OCI-LY3 (cell line): ENCODE measurements around the gene ARHGEF16.

Experiments
- H2AFZ ChIP-seq: fragments of 200-600, 300-600 bp; shearing (Covaris generic); 2 replicates; pipeline ENCODE4 v1.6.0; 2014; ENCODE audit warnings: antibody characterized with exemption, low read depth, low read length
- H3K27ac ChIP-seq: fragments of 200-600, 300-600 bp; sonication (generic); 2 replicates; pipeline ENCODE4 v1.5.1; 2014; ENCODE audit warnings: mild to moderate bottlenecking, low read length, moderate library complexity, mixed read lengths
- H3K27me3 ChIP-seq: fragments of 200-600, 300-600 bp; sonication (generic); 2 replicates; pipeline ENCODE4 v1.6.1; 2014; ENCODE audit warnings: low read depth, low read length, mixed read lengths
- H3K36me3 ChIP-seq: fragments of 200-600, 300-600 bp; sonication (generic); replicated peaks from 2 replicates; pipeline ENCODE3; 2014; ENCODE audit warnings: low read depth, low read length, mixed read lengths
- H3K4me1 ChIP-seq: fragments of 300-600, 200-600 bp; sonication (generic); 2 replicates; pipeline ENCODE4 v1.6.1; 2014; ENCODE audit warnings: low read length, mixed read lengths
- H3K4me2 ChIP-seq: fragments of 200-600, 300-600 bp; sonication (generic); 2 replicates; pipeline ENCODE4 v1.6.1; 2014; ENCODE audit warnings: low read length, mixed read lengths
- H3K4me3 ChIP-seq: fragments of 300-600, 200-600 bp; sonication (generic); 2 replicates; pipeline ENCODE4 v1.5.1; 2014; ENCODE audit warnings: antibody characterized with exemption, mild to moderate bottlenecking, low read length, moderate library complexity
- H3K79me2 ChIP-seq: fragments of 300-600, 200-600 bp; shearing (Covaris generic); 2 replicates; pipeline ENCODE4 v1.6.1; 2014; ENCODE audit warnings: mild to moderate bottlenecking, low read length, mixed read lengths
- H3K9ac ChIP-seq: fragments of 300-600, 200-600 bp; shearing (Covaris generic); 2 replicates; pipeline ENCODE4 v1.6.0; 2014; ENCODE audit warnings: mild to moderate bottlenecking, low read length, moderate library complexity
- H3K9me3 ChIP-seq: fragments of 200-600, 300-600 bp; shearing (Covaris generic); 2 replicates; pipeline ENCODE4 v1.6.1; 2014; ENCODE audit warnings: low read length, mixed read lengths; ENCODE audit not compliant: insufficient read depth
- H4K20me1 ChIP-seq: fragments of 200-600, 300-600 bp; sonication (generic); 2 replicates; pipeline ENCODE4 v1.6.1; 2016; ENCODE audit warnings: low read length, mixed read lengths; ENCODE audit not compliant: insufficient read depth
- CTCF ChIP-seq: fragments of 200-600, 300-600 bp; sonication (generic); IDR thresholded peaks from 2 replicates; pipeline ENCODE4 v1.5.1; 2014; ENCODE audit warnings: antibody characterized with exemption, low read length, low read depth
- EZH2phosphoT487 ChIP-seq: fragments of 200-600 bp; shearing (Covaris generic); IDR thresholded peaks from 2 replicates; pipeline ENCODE4 v1.6.1; 2018; ENCODE audit warnings: antibody characterized with exemption, mixed run types, low read depth

Gene ARHGEF16

GRCh38 chr1:3460672-3461131, 6.2 kb downstream of the ARHGEF16 start:
- no peak overlapping the region for H2AFZ ChIP-seq
- no peaks in the 10 kb centered on the region for H3K4me1 ChIP-seq
- H3K4me2 ChIP-seq = no peak overlapping the region
- H3K4me3 ChIP-seq = no peak overlapping the region
- no peak overlapping the region for H3K9ac ChIP-seq
- H3K79me2 ChIP-seq = no peaks in the 10 kb centered on the region
- no peaks in the 10 kb centered on the region for H3K9me3 ChIP-seq
- no peaks in the 10 kb centered on the region for H3K27me3 ChIP-seq
- no peaks in the 10 kb centered on the region for H4K20me1 ChIP-seq
- TF ChIP-seq CTCF = no peak
- TF ChIP-seq EZH2phosphoT487 = no peak
- no peak overlapping the region for H3K27ac ChIP-seq
- no peaks in the 10 kb centered on the region for H3K36me3 ChIP-seq

GRCh38 chr1:3461238-3461933, 6.9 kb downstream of the ARHGEF16 start:
- no peaks in the 10 kb centered on the region for H3K36me3 ChIP-seq
- no peak overlapping the region for H3K4me3 ChIP-seq
- no peaks in the 10 kb centered on the region for H3K27me3 ChIP-seq
- H3K9me3 ChIP-seq = no peaks in the 10 kb centered on the region
- H3K79me2 ChIP-seq = no peaks in the 10 kb centered on the region
- TF ChIP-seq CTCF = no peak
- TF ChIP-seq EZH2phosphoT487 = no peak
- no peaks in the 10 kb centered on the region for H3K4me1 ChIP-seq
- no peak overlapping the region for H2AFZ ChIP-seq
- H4K20me1 ChIP-seq = no peaks in the 10 kb centered on the region
- no peak overlapping the region for H3K4me2 ChIP-seq
- H3K27ac ChIP-seq = no peak overlapping the region
- H3K9ac ChIP-seq = no peak overlapping the region

- H3K36me3 ChIP-seq = no peaks in the 10 kb centered on the region
- H3K4me2 ChIP-seq = no peak overlapping the region
- H3K4me3 ChIP-seq = no peak overlapping the region
- H3K9ac ChIP-seq = no peak overlapping the region
- H3K9me3 ChIP-seq = no peaks in the 10 kb centered on the region
- TF ChIP-seq CTCF (no peak), EZH2phosphoT487 (no peak)
- no peak overlapping the region for H3K27ac ChIP-seq
- no peaks in the 10 kb centered on the region for H3K79me2 ChIP-seq
- H3K4me1 ChIP-seq = no peaks in the 10 kb centered on the region
- H3K27me3 ChIP-seq = no peaks in the 10 kb centered on the region
- H4K20me1 ChIP-seq = no peaks in the 10 kb centered on the region
- H2AFZ ChIP-seq = no peak overlapping the region
Observed at GRCh38 chr1:3461934-3462275, 7.4 kb downstream of the ARHGEF16 start.

- no peaks in the 10 kb centered on the region for H4K20me1 ChIP-seq
- no peaks in the 10 kb centered on the region for H3K4me1 ChIP-seq
- no peak overlapping the region for H3K4me3 ChIP-seq
- H2AFZ ChIP-seq = no peak overlapping the region
- no peaks in the 10 kb centered on the region for H3K27me3 ChIP-seq
- no peaks in the 10 kb centered on the region for H3K36me3 ChIP-seq
- no peaks in the 10 kb centered on the region for H3K79me2 ChIP-seq
- H3K9me3 ChIP-seq = no peaks in the 10 kb centered on the region
- H3K4me2 ChIP-seq = no peak overlapping the region
- H3K9ac ChIP-seq = no peak overlapping the region
- no peak overlapping the region for H3K27ac ChIP-seq
- TF ChIP-seq CTCF (no peak), EZH2phosphoT487 (no peak)
Observed at GRCh38 chr1:3462356-3463012, 8.0 kb downstream of the ARHGEF16 start.
